Activated CD8-positive, alpha-beta memory T cell treated with anti-CD3 and anti-CD28 coated beads, Interleukin-2, amount 50 U/mL, for 24 hours (primary cell): ENCODE results near the gene AREG.

Experiments
- DNase-seq: peaks from one replicate; pipeline ENCODE4 v3.0.0-alpha.2; 2020; ENCODE audit errors: extremely low read depth

AREG gene

GRCh38 chr4:74463123-74463522, 18.2 kb downstream of the AREG start:
- no peak for DNase-seq

GRCh38 chr4:74464291-74464690, 19.4 kb downstream of the AREG start:
- DNase-seq: no peak

GRCh38 chr4:74466242-74466641, 21.3 kb downstream of the AREG start:
- no peak for DNase-seq

- no peak for DNase-seq
Measured at GRCh38 chr4:74471264-74471663, 26.3 kb downstream of the AREG start.

GRCh38 chr4:74473155-74473811, 28.3 kb downstream of the AREG start:
- DNase-seq: no peak

GRCh38 chr4:74474345-74475090, 29.6 kb downstream of the AREG start:
- DNase-seq: no peak

- DNase-seq: no peak
Measured at GRCh38 chr4:74475091-74475800, 30.3 kb downstream of the AREG start.

GRCh38 chr4:74475946-74476345, 31.0 kb downstream of the AREG start:
- no peak for DNase-seq

- DNase-seq: no peak
Measured at GRCh38 chr4:74479009-74479408, 34.1 kb downstream of the AREG start.

GRCh38 chr4:74480267-74480666, 35.3 kb downstream of the AREG start:
- DNase-seq: no peak

- DNase-seq: no peak
Measured at GRCh38 chr4:74481891-74482609, 37.1 kb downstream of the AREG start.

GRCh38 chr4:74483226-74483911, 38.4 kb downstream of the AREG start:
- DNase-seq: no peak

- no peak for DNase-seq
Measured at GRCh38 chr4:74486905-74487304, 42.0 kb downstream of the AREG start.

GRCh38 chr4:74487771-74488170, 42.8 kb downstream of the AREG start:
- no peak for DNase-seq

- no peak for DNase-seq
Measured at GRCh38 chr4:74490736-74491135, 45.8 kb downstream of the AREG start.

- no peak for DNase-seq
Measured at GRCh38 chr4:74499986-74500781, 55.2 kb downstream of the AREG start.

GRCh38 chr4:74501579-74501978, 56.6 kb downstream of the AREG start:
- DNase-seq: no peak

GRCh38 chr4:74503580-74503979, 58.6 kb downstream of the AREG start:
- no peak for DNase-seq

- no peak for DNase-seq
Measured at GRCh38 chr4:74504212-74504611, 59.3 kb downstream of the AREG start.
